Natural killer cell (primary cell): ENCODE results near the gene NPAS3. TPM values are rescaled to one million over a fixed set of nuclear protein-coding genes. Genes with fewer than 3 reads are reported as not detected.

ENCODE experiments used
- ATAC-seq, 3 donors: fragments of 150-1000 bp in 2 of 3; fragments of 200-7000 bp in 1 of 3; cut with Tn5 transposase; 1 replicate in 1 of 3; 2 replicates in 2 of 3; pipeline ENCODE4 v1.10.0; 2021; ENCODE audit warnings: mild to moderate bottlenecking in 2 of 3, moderate library complexity in 2 of 3
- DNase-seq, 2 donors: peaks; one replicate each; pipeline versions ENCODE4 v3.0.0 to v3.0.0-alpha.2; 2013 to 2021; ENCODE audit warnings: mixed read lengths in 1 of 2
- H3K27ac ChIP-seq: one replicate; pipeline ENCODE4 v1.5.1; 2013; ENCODE audit warnings: mild to moderate bottlenecking, low read length
- H3K27me3 ChIP-seq: one replicate; pipeline ENCODE4 v1.6.1; 2013; ENCODE audit warnings: low read length; ENCODE audit not compliant: control insufficient read depth, insufficient read depth
- H3K36me3 ChIP-seq: one replicate; pipeline ENCODE4 v1.6.1; 2013; ENCODE audit warnings: low read length; ENCODE audit not compliant: control insufficient read depth, insufficient read depth
- H3K4me1 ChIP-seq: one replicate; pipeline ENCODE4 v1.6.1; 2013; ENCODE audit warnings: low read length; ENCODE audit not compliant: control insufficient read depth, insufficient read depth
- H3K4me3 ChIP-seq: one replicate; pipeline ENCODE4 v1.5.1; 2013; ENCODE audit warnings: low read length
- H3K9me3 ChIP-seq: one replicate; pipeline ENCODE4 v1.6.1; 2013; ENCODE audit warnings: low read length; ENCODE audit not compliant: control insufficient read depth, insufficient read depth
- H3K27ac Mint-ChIP-seq, 2 donors: one replicate each; pipeline ENCODE4 v1.8.0; 2022; ENCODE audit warnings: mild to moderate bottlenecking in 2 of 2, mixed read lengths in 2 of 2, moderate library complexity in 1 of 2
- H3K27me3 Mint-ChIP-seq, 2 donors: one replicate each; pipeline ENCODE4 v1.8.0; 2022; ENCODE audit warnings: low read depth in 2 of 2, mixed read lengths in 2 of 2
- H3K36me3 Mint-ChIP-seq: one replicate; pipeline ENCODE4 v1.8.0; 2022; ENCODE audit warnings: mixed read lengths
- H3K4me1 Mint-ChIP-seq, 2 donors: one replicate each; pipeline ENCODE4 v1.8.0; 2022; ENCODE audit warnings: mixed read lengths in 2 of 2
- H3K4me3 Mint-ChIP-seq: one replicate; pipeline ENCODE4 v1.8.0; 2022; ENCODE audit warnings: mild to moderate bottlenecking, moderate library complexity, mixed read lengths
- H3K9me3 Mint-ChIP-seq, 2 donors: one replicate each; pipeline ENCODE4 v1.8.0; 2022; ENCODE audit warnings: mixed read lengths in 2 of 2
- CTCF ChIP-seq: fragments of 200-600 bp; IDR thresholded peaks from one replicate; pipeline ENCODE4 v1.8.0; 2022; ENCODE audit warnings: antibody characterized with exemption
- WGBS: methylation state at CpG from one replicate; pipeline ENCODE4 v1.1.7; 2013; ENCODE audit warnings: missing lambda C conversion rate; ENCODE audit not compliant: insufficient coverage; 5-methylcytosine and 5-hydroxymethylcytosine counted together
- intact Hi-C: fragments of 100-400 bp; cut with micrococcal nuclease; formaldehyde crosslinking; loops from one replicate; pipeline ENCODE4 v1.14.2; 2022
- total RNA-seq, 4 donors: library from RNA; stranded (reverse); fragments of 120-200 nt in 1 of 4; gene quantifications; one replicate each; pipeline versions ENCODE4 v1.2.3 to v1.2.4, GENCODE V29; 2013 to 2022

The NPAS3 gene
- total RNA-seq, 3 donors from 2014 or later (not counting 1 experiment from before 2014, with no cell fraction given) = not detected

- no peaks in the 10 kb centered on the region for H3K36me3 ChIP-seq
- ATAC-seq (no peak), DNase-seq (no peak)
- H3K4me3 ChIP-seq = no peak overlapping the region
- no peak for TF ChIP-seq CTCF
- no peaks in the 10 kb centered on the region for H3K4me1 Mint-ChIP-seq
- no peak overlapping the region for H3K4me3 Mint-ChIP-seq
- no peak overlapping the region for H3K27ac ChIP-seq
- H3K4me1 ChIP-seq = no peaks in the 10 kb centered on the region
- no peaks in the 10 kb centered on the region for H3K36me3 Mint-ChIP-seq
- no peaks in the 10 kb centered on the region for H3K27me3 Mint-ChIP-seq
- intact Hi-C loops = no loop called here
- peaks cover 3 to 4% of the 10 kb centered on the region in 2 donors for H3K9me3 Mint-ChIP-seq
- WGBS = no CpG with 5 or more reads among the region's 3 CpGs
- H3K27ac Mint-ChIP-seq = no peak overlapping the region
- H3K27me3 ChIP-seq = no peaks in the 10 kb centered on the region
- no peaks in the 10 kb centered on the region for H3K9me3 ChIP-seq
Measured at GRCh38 chr14:33414041-33414440, 475.4 kb downstream of the NPAS3 start.

GRCh38 chr14:33420051-33420627, 481.5 kb downstream of the NPAS3 start:
- intact Hi-C loops = no loop called here
- Histone ChIP-seq H3K4me1 (no peaks in the 10 kb centered on the region), H3K4me3 (no peak overlapping the region), H3K9me3 (no peaks in the 10 kb centered on the region), H3K27me3 (no peaks in the 10 kb centered on the region), H3K27ac (no peak overlapping the region), H3K36me3 (no peaks in the 10 kb centered on the region)
- TF ChIP-seq CTCF = no peak
- Mint-ChIP-seq H3K9me3 (peaks cover 0 to 2% of the 10 kb centered on the region in 2 donors), H3K36me3 (no peaks in the 10 kb centered on the region), H3K4me3 (no peak overlapping the region), H3K27me3 (no peaks in the 10 kb centered on the region), H3K27ac (no peak overlapping the region), H3K4me1 (no peaks in the 10 kb centered on the region)
- ATAC-seq = no peak
- no peak for DNase-seq
- 100% methylated on average over 1 of the region's 1 CpG for WGBS

- Histone ChIP-seq H3K27ac (no peak overlapping the region), H3K9me3 (no peaks in the 10 kb centered on the region), H3K27me3 (no peaks in the 10 kb centered on the region), H3K4me1 (no peaks in the 10 kb centered on the region), H3K4me3 (no peak overlapping the region), H3K36me3 (no peaks in the 10 kb centered on the region)
- WGBS = 85% methylated on average over 6 of the region's 7 CpGs
- ATAC-seq = no peak
- no peak for TF ChIP-seq CTCF
- H3K27me3 Mint-ChIP-seq = no peaks in the 10 kb centered on the region
- H3K27ac Mint-ChIP-seq = no peak overlapping the region
- H3K36me3 Mint-ChIP-seq = no peaks in the 10 kb centered on the region
- peaks cover 0 to under 1% of the 10 kb centered on the region in 2 donors for H3K4me1 Mint-ChIP-seq
- intact Hi-C loops = no loop called here
- no peaks in the 10 kb centered on the region for H3K9me3 Mint-ChIP-seq
- no peak overlapping the region for H3K4me3 Mint-ChIP-seq
- no peak for DNase-seq
Measured at GRCh38 chr14:33430414-33431035, 491.8 kb downstream of the NPAS3 start.
